Dedifferentiated amniotic fluid mesenchymal stem cell (primary cell): ENCODE measurements around the gene PEX5L.

Source experiments
- DNase-seq: peaks from one replicate; pipeline ENCODE4 v3.0.0-alpha.2; 2016; ENCODE audit errors: extremely low spot score

The PEX5L gene

GRCh38 chr3:179956416-179956830, 80.3 kb downstream of the PEX5L start:
- DNase-seq, result no peak

- DNase-seq, result no peak
These were observed 80.9 kb downstream of the PEX5L start for GRCh38 chr3:179955809-179956208.

- DNase-seq, result no peak
These were observed 81.5 kb downstream of the PEX5L start for GRCh38 chr3:179955286-179955685.

- DNase-seq, result no peak
These were observed 82.5 kb downstream of the PEX5L start for GRCh38 chr3:179953993-179954870.

- no peak for DNase-seq
These were observed 85.9 kb downstream of the PEX5L start for GRCh38 chr3:179950840-179951239.

- DNase-seq, result no peak
These were observed 86.9 kb downstream of the PEX5L start for GRCh38 chr3:179949869-179950268.

GRCh38 chr3:179949412-179949811, 87.3 kb downstream of the PEX5L start:
- no peak for DNase-seq

GRCh38 chr3:179948740-179949139, 88.0 kb downstream of the PEX5L start:
- no peak for DNase-seq

GRCh38 chr3:179945569-179945968, 91.2 kb downstream of the PEX5L start:
- no peak for DNase-seq

- no peak for DNase-seq
These were observed 93.4 kb downstream of the PEX5L start for GRCh38 chr3:179943117-179943880.

- no peak for DNase-seq
These were observed 94.1 kb downstream of the PEX5L start for GRCh38 chr3:179942553-179943075.

- no peak for DNase-seq
These were observed 101.0 kb downstream of the PEX5L start for GRCh38 chr3:179935710-179936109.

GRCh38 chr3:179933914-179934313, 102.8 kb downstream of the PEX5L start:
- no peak for DNase-seq

- DNase-seq, result no peak
These were observed 103.7 kb downstream of the PEX5L start for GRCh38 chr3:179933080-179933479.

- no peak for DNase-seq
These were observed 104.1 kb downstream of the PEX5L start for GRCh38 chr3:179932674-179933073.

GRCh38 chr3:179929091-179929529, 107.6 kb downstream of the PEX5L start:
- DNase-seq, result peak; percentile 38

GRCh38 chr3:179927191-179927590, 109.5 kb downstream of the PEX5L start:
- no peak for DNase-seq

GRCh38 chr3:179921951-179922350, 114.8 kb downstream of the PEX5L start:
- DNase-seq, result no peak

GRCh38 chr3:179921500-179921899, 115.2 kb downstream of the PEX5L start:
- DNase-seq, result no peak

GRCh38 chr3:179907784-179908482, 128.8 kb downstream of the PEX5L start:
- DNase-seq, result no peak

- DNase-seq, result no peak
These were observed 134.7 kb downstream of the PEX5L start for GRCh38 chr3:179902061-179902460.

- no peak for DNase-seq
These were observed 138.7 kb downstream of the PEX5L start for GRCh38 chr3:179898024-179898423.
